SK-N-MC (cell line): Measurements from ENCODE around the gene GGN.

Experiments used
- EZH2 ChIP-seq: fragments of 200-600 bp; sonication (generic); IDR thresholded peaks from one replicate; pipeline ENCODE4 v1.6.1; 2017; ENCODE audit warnings: antibody characterized with exemption
- POLR2AphosphoS5 ChIP-seq: IDR thresholded peaks from 2 replicates; pipeline ENCODE4 v1.6.1; 2012; ENCODE audit warnings: mild to moderate bottlenecking, low read depth, low read length, borderline replicate concordance

GRCh38 chr19:38371081-38371480 is 16.8 kb downstream of the GGN start:
- TF ChIP-seq POLR2AphosphoS5 (no peak), EZH2 (no peak)
